Head of caudate nucleus (tissue), 42 donors: ENCODE measurements around the gene THSD4.
"Not testable (repeated sequence)": the region's sequence is repeated elsewhere in the genome, so short reads cannot be mapped to it uniquely, and the experiment has no call there.

Experiments used
- DNase-seq, 42 donors: peaks; one replicate each; pipeline versions ENCODE4 v3.0.0 to v3.0.0-alpha.2; 2020 to 2021; ENCODE audit warnings: mixed read lengths in 7 of 42
- intact Hi-C: fragments of 100-400 bp; cut with DNase I; formaldehyde crosslinking; loops from one replicate; pipeline ENCODE4 v1.15.0; 2022

Gene THSD4

GRCh38 chr15:71293723-71294122 lies 178.5 kb downstream of the THSD4 start:
- intact Hi-C loops = no loop called here

GRCh38 chr15:71294251-71294910 lies 179.1 kb downstream of the THSD4 start:
- DNase-seq = no peak
- intact Hi-C loops = no loop called here

More at GRCh38 chr15:71293723-71294122, 178.5 kb downstream of the THSD4 start:
- DNase-seq = no peak

- no peak for DNase-seq
Measured at GRCh38 chr15:71294911-71295602, 179.8 kb downstream of the THSD4 start.

GRCh38 chr15:71295603-71296314 lies 180.5 kb downstream of the THSD4 start:
- DNase-seq = no peak
- intact Hi-C loops = no loop called here

More at GRCh38 chr15:71294911-71295602, 179.8 kb downstream of the THSD4 start:
- intact Hi-C loops = no loop called here

GRCh38 chr15:71296315-71296679 lies 181.0 kb downstream of the THSD4 start:
- no peak for DNase-seq
- intact Hi-C loops = no loop called here

- intact Hi-C loops = no loop called here
- DNase-seq = no peak
Measured at GRCh38 chr15:71301958-71302621, 186.8 kb downstream of the THSD4 start.

- no peak for DNase-seq
- intact Hi-C loops = no loop called here
Measured at GRCh38 chr15:71302861-71303410, 187.7 kb downstream of the THSD4 start.

- intact Hi-C loops = no loop called here
- DNase-seq = no peak
Measured at GRCh38 chr15:71303977-71304376, 188.7 kb downstream of the THSD4 start.

GRCh38 chr15:71304681-71305080 lies 189.4 kb downstream of the THSD4 start:
- intact Hi-C loops = no loop called here
- no peak for DNase-seq

- DNase-seq = no peak
- intact Hi-C loops = no loop called here
Measured at GRCh38 chr15:71306538-71306937, 191.3 kb downstream of the THSD4 start.

GRCh38 chr15:71312194-71312708 lies 197.0 kb downstream of the THSD4 start:
- intact Hi-C loops = no loop called here
- no peak for DNase-seq

- no peak for DNase-seq
- intact Hi-C loops = no loop called here
Measured at GRCh38 chr15:71312731-71313460, 197.6 kb downstream of the THSD4 start.

- intact Hi-C loops = no loop called here
- DNase-seq = no peak
Measured at GRCh38 chr15:71313806-71314205, 198.5 kb downstream of the THSD4 start.

- intact Hi-C loops = no loop called here
- no peak for DNase-seq
Measured at GRCh38 chr15:71314956-71315537, 199.8 kb downstream of the THSD4 start.

GRCh38 chr15:71316911-71317310 lies 201.6 kb downstream of the THSD4 start:
- no peak for DNase-seq
- intact Hi-C loops = no loop called here

- intact Hi-C loops, DNase-seq: not testable (repeated sequence)
Measured at GRCh38 chr15:71319424-71319823, 204.2 kb downstream of the THSD4 start.

- intact Hi-C loops = no loop called here
- DNase-seq = no peak
Measured at GRCh38 chr15:71319935-71320334, 204.7 kb downstream of the THSD4 start.

- no peak for DNase-seq
- intact Hi-C loops = no loop called here
Measured at GRCh38 chr15:71323082-71323481, 207.8 kb downstream of the THSD4 start.
